Measurements from ENCODE around the gene OLFML2A.
A peak's percentile ranks its signal among the peaks of the same experiment; 100 is the strongest.

OLFML2A gene

GRCh38 chr9:124849801-124850200 lies 72.9 kb downstream of the OLFML2A start:
- TF ChIP-seq CTCF (IDR thresholded peaks at IDR 0.05; ENCODE audit: borderline replicate concordance, insufficient read depth, low read depth, low read length): no peak
- no peak overlapping the region for H3K4me3 ChIP-seq (ENCODE audit: low read depth, low read length)

GRCh38 chr9:124852121-124852828 lies 75.3 kb downstream of the OLFML2A start:
- H3K4me3 ChIP-seq (ENCODE audit: low read depth, low read length): no peak overlapping the region
- no peak for TF ChIP-seq CTCF (IDR thresholded peaks at IDR 0.05; ENCODE audit: borderline replicate concordance, insufficient read depth, low read depth, low read length)

- peak within 1 kb of the TSS; percentile 57 for H3K4me3 ChIP-seq (ENCODE audit: low read depth, low read length)
- TF ChIP-seq CTCF (IDR thresholded peaks at IDR 0.05; ENCODE audit: borderline replicate concordance, insufficient read depth, low read depth, low read length): peak; percentile 91
Measured at GRCh38 chr9:124852829-124853531, 76.0 kb downstream of the OLFML2A start, which contains the start of gene WDR38. Gene WDR38 (plus strand): TSS chr9:124853460. CDS start chr9:124853532, 72 bp downstream.

- H3K4me3 ChIP-seq (ENCODE audit: low read depth, low read length): no peak overlapping the region
- no peak for TF ChIP-seq CTCF (IDR thresholded peaks at IDR 0.05; ENCODE audit: borderline replicate concordance, insufficient read depth, low read depth, low read length)
Measured at GRCh38 chr9:124853605-124854143, 76.7 kb downstream of the OLFML2A start.

GRCh38 chr9:124854161-124854560 lies 77.2 kb downstream of the OLFML2A start:
- H3K4me3 ChIP-seq (ENCODE audit: low read depth, low read length): no peak overlapping the region

GRCh38 chr9:124854822-124855221 lies 77.9 kb downstream of the OLFML2A start:
- no peak overlapping the region for H3K4me3 ChIP-seq (ENCODE audit: low read depth, low read length)
- TF ChIP-seq CTCF (IDR thresholded peaks at IDR 0.05; ENCODE audit: borderline replicate concordance, insufficient read depth, low read depth, low read length): no peak

More at GRCh38 chr9:124854161-124854560, 77.2 kb downstream of the OLFML2A start:
- TF ChIP-seq CTCF (IDR thresholded peaks at IDR 0.05; ENCODE audit: borderline replicate concordance, insufficient read depth, low read depth, low read length): no peak
